ENCODE data around the gene ZNF384. TPM values are rescaled to one million over a fixed set of nuclear protein-coding genes. Genes with fewer than 3 reads are reported as not detected.

The ZNF384 gene
- total RNA-seq, 1 donor, result 29.5 TPM

DNA sequence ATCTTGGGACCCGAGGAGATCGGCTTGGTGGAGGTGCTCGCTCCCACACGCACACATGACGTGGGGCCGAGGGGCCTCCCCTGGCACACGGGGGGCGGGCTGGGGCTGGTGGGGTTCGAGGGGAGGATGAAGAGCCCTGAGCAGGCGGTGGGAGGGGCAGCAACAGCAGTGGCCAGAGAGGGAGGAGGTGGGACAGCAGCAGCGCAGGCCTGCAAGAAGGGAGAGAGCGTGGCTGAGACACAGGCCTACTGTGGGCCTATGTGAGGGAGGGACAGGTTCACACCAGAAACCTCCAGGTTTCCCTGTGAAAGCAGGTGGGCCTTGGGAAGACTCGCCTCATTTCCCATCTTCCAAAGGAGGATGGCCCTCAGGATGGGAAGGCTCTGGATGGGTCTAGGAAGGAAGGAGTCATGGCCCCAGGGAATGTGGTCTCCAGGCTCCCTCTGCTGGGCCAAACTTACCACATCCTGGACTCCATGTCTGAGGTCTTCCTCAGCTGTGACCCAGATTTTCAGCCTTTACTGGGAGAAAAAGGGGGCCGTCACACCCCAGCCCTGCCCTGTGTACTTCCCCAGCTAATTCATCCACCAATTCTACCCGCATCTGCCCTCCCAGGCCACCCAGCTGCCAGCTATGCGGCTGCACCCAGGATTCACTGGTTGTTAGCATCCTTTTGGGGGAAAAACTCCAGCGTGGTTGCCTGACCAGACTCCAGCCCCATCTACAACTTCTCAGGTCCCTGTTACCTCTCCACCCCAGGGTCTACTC, 8.6 kb upstream of the ZNF384 start:
- H3K4me3 ChIP-seq (ENCODE audit: low read depth, low read length), result no peak overlapping the region
- DNase-seq (ENCODE audit: low read depth), result peak; percentile 62
- TF ChIP-seq, protein P1, sequence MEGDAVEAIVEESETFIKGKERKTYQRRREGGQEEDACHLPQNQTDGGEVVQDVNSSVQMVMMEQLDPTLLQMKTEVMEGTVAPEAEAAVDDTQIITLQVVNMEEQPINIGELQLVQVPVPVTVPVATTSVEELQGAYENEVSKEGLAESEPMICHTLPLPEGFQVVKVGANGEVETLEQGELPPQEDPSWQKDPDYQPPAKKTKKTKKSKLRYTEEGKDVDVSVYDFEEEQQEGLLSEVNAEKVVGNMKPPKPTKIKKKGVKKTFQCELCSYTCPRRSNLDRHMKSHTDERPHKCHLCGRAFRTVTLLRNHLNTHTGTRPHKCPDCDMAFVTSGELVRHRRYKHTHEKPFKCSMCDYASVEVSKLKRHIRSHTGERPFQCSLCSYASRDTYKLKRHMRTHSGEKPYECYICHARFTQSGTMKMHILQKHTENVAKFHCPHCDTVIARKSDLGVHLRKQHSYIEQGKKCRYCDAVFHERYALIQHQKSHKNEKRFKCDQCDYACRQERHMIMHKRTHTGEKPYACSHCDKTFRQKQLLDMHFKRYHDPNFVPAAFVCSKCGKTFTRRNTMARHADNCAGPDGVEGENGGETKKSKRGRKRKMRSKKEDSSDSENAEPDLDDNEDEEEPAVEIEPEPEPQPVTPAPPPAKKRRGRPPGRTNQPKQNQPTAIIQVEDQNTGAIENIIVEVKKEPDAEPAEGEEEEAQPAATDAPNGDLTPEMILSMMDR (IDR thresholded peaks at IDR 0.05; ENCODE audit: insufficient read depth, low read length), result peak; percentile 65

DNA sequence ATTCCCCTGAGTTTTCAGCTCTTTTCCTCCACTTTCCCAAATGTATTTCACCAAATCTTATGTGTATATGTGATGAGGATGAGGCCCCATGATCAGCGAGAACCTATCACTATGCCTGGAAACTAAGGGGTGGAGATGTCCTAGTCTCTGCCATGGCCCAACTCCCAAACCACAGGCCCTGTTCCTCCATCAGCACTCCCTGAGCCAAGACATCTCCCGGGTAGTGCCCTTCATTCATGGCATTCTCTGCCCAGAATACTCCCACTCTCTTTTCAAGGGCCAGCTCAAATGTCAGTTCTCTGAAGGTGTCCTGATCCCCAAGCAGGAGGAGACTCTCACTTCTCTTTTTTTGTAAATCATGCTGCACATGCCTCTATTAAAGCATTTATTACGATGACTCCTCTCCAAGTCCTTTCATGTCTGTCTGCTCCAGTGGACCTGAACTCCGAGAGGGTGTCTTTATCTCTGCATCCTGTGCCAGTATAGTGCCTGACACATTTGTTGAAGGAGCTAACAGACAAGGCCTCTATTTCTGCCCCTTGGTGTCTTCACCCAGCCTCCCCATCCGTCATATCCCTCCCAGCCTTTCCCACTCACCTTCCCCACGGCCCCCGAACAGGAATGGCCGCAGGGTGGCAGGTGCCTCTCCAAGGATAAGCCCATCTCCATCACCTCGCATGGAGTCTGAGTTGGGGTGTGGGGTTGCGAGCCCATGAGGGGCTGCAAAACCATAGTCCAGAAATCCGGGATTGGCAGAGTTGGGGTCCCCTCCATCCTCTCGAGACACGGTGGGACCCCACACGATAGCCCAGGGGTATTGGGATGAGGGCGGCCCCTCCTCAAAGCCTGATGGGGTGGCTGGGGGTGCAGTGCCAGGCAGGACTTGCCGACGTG, 7.8 kb upstream of the ZNF384 start:
- TF ChIP-seq, protein P1 (IDR thresholded peaks at IDR 0.05; ENCODE audit: insufficient read depth, low read length), result no peak
- no peak overlapping the region for H3K4me3 ChIP-seq (ENCODE audit: low read depth, low read length)
- no peak for DNase-seq (ENCODE audit: low read depth)

DNA sequence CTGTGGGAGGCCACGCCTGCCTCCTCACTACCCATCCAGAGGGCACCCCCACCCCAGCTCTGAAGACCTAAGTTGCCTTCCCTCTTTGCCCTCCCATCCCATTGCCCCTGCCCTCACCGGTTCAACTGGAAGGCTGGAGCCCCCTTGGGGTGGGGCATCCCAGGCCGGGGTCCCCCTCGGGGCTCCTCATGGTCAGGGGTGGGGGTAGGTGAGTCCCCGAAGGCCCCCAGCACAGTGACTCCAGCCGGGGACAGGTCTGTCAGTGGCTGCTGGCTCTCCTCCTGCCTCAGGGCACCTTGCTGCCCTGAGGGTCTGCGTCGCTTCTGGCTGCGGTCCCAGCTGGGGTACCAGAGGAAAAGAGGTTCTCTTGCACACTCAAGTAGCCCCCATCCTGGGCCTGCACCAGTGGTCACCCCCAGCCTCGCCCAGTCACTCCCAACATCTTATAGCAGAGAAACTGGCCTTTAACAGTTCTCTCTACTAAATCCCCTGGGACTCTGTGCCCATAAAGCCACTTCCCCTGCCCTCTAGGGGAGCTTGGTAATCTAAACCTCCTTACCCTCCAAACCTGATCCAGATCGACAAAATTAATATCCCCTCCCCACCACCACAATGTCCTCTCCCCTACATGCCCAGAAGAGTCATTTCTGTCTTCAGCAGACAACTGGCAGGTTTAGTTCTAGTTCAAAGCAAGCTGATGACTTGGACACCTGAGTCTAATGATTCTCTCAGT, 6.3 kb upstream of the ZNF384 start:
- no peak for DNase-seq (ENCODE audit: low read depth)
- TF ChIP-seq, protein P1 (IDR thresholded peaks at IDR 0.05; ENCODE audit: insufficient read depth, low read length), result no peak
- H3K4me3 ChIP-seq (ENCODE audit: low read depth, low read length), result no peak overlapping the region

DNA sequence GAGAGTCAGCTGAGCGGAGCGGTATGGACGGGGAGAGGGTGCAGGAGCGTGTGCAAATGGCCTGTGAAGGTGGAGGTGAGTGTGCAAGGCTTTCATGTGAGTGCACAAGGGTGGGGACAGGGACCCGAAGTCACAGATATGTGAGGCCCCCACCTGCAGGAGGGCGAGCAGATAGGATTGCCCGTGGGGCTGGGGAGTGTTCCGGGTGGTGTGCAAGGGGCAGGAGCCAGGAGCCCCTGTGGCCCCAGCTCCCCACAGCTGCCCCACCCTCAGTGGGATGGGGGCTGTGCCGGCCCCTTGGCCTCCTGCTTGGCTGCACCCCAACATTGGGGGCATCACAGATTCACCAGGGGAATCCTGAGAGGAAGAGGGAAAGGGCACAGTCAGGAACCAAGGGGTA, 5.5 kb upstream of the ZNF384 start:
- TF ChIP-seq, protein P1 (IDR thresholded peaks at IDR 0.05; ENCODE audit: insufficient read depth, low read length), result no peak
- no peak overlapping the region for H3K4me3 ChIP-seq (ENCODE audit: low read depth, low read length)
- no peak for DNase-seq (ENCODE audit: low read depth)

DNA sequence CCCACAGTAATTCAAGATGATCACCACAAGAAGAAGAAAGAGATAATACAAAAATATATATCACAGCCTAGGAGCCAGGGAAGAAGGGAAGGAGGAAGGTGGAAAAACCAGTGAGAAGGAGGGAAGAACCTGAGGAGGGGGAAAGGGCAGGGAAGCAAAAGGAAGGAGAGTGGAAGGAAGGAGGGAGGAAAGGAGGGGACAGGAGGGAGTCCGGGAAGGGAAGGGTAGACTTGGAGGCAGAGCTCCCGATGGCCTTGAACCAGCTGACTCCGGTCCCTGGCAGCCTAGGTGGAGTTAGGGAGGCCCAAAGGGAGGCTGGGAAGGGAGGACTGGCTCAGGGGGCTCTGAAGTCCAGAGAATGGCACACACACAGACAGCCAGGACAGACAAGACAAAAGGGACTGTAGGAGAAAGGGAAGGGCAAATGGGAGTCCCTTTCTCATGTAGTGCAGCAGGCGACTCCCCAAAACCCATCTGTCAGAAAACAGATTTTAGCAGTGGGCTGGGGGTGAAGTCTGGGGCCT, 4.7 kb upstream of the ZNF384 start:
- no peak for DNase-seq (ENCODE audit: low read depth)
- H3K4me3 ChIP-seq (ENCODE audit: low read depth, low read length), result no peak overlapping the region
- TF ChIP-seq, protein P1 (IDR thresholded peaks at IDR 0.05; ENCODE audit: insufficient read depth, low read length), result no peak

DNA sequence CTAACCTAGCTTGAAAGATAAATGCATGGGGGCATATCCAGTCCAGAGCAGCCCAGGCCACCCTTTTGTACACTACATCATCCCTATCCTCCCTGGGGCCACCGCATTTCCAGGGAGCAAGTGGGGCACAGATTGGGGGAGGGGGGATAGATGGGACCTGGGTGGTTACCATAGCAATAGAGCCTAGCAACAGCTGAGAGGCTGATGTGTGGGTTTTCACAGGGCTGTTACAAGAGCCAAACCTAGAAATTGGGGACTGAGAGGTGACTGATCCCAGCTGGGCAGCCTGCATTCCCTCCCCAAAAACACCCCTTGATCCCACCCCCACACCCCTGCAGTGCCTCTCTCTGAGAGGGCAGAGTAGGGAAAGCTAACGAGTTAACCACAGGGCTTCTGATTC, 3.7 kb upstream of the ZNF384 start:
- no peak overlapping the region for H3K4me3 ChIP-seq (ENCODE audit: low read depth, low read length)
- TF ChIP-seq, protein P1 (IDR thresholded peaks at IDR 0.05; ENCODE audit: insufficient read depth, low read length), result no peak
- DNase-seq (ENCODE audit: low read depth), result no peak

Measured in fibroblast of the aortic adventitia (primary cell).